SH-SY5Y (cell line): ENCODE results near the gene IQCE.

ENCODE experiments used
- GATA2 ChIP-seq: IDR thresholded peaks from 2 replicates; pipeline ENCODE4 v1.6.1; 2011; ENCODE audit warnings: mild to moderate bottlenecking, low read depth, low read length
- GATA3 ChIP-seq: IDR thresholded peaks from 2 replicates; pipeline ENCODE4 v1.6.1; 2011; ENCODE audit warnings: low read depth, mild to moderate bottlenecking, low read length, moderate library complexity

GRCh38 chr7:2585446-2585845, 26.7 kb downstream of the IQCE start:
- no peak for TF ChIP-seq GATA3
- no peak for TF ChIP-seq GATA2
